ENCODE results near the gene MIPOL1. TPM values are rescaled to one million over a fixed set of nuclear protein-coding genes. Genes with fewer than 3 reads are reported as not detected.

Gene MIPOL1
- total RNA-seq, 1 experiment from 2014 or later: 13.1 TPM

GRCh38 chr14:37591941-37592481 is 394.3 kb downstream of the MIPOL1 start:
- peak overlapping the region; percentile 94 for H3K4me3 ChIP-seq
- BruUV-seq (replicated peaks): no TSS peak
- no peak overlapping the region for H2AFZ ChIP-seq
- peak overlapping the region; percentile 99 for H3K27ac ChIP-seq
- TF ChIP-seq EZH2 (IDR thresholded peaks at IDR 0.05; ENCODE audit: low read depth) (no peak), CTCF (conservative IDR thresholded peaks at IDR 0.05) (0 out of 2 replicates have a peak, but pooled peaks have one; percentile 20)
- H3K4me1 ChIP-seq (replicated peaks; ENCODE audit: insufficient read depth): peaks cover 3% of the 10 kb centered on the region
- peaks cover 27% of the 10 kb centered on the region for H3F3A ChIP-seq (ENCODE audit: insufficient read depth, low read depth)
- CTCF ChIA-PET: no interaction called here
- H3K9me2 ChIP-seq (ENCODE audit: insufficient read depth): no peaks in the 10 kb centered on the region
- H3K79me2 ChIP-seq (ENCODE audit: low read depth): peaks cover 86% of the 10 kb centered on the region
- H3K36me3 ChIP-seq (ENCODE audit: low read depth): peaks cover 21% of the 10 kb centered on the region; the same call in 1 of the 2 replicates
- POLR2A ChIA-PET (ENCODE audit: unreplicated experiment): no interaction called here
- no peaks in the 10 kb centered on the region for H3K27me3 ChIP-seq (ENCODE audit: insufficient read depth, low read depth)
- no peaks in the 10 kb centered on the region for H4K20me1 ChIP-seq (ENCODE audit: insufficient read depth)
- H3K9me3 ChIP-seq (ENCODE audit: insufficient read depth, low read depth): no peaks in the 10 kb centered on the region
- DNase-seq: peak; percentile 52 to 63
- intact Hi-C loops (cut with micrococcal nuclease; ENCODE audit: unreplicated experiment): loop anchor here (2.0 to 10.0 kb wide), 2 partner anchors 25 to 617 kb away; no protein-coding TSS in a partner anchor
- H3K4me2 ChIP-seq: peak overlapping the region; percentile 96

GRCh38 chr14:37592482-37593408 is 395.0 kb downstream of the MIPOL1 start:
- BruUV-seq (replicated peaks): no TSS peak
- intact Hi-C loops (cut with micrococcal nuclease; ENCODE audit: unreplicated experiment): loop anchor here (10.0 kb wide), 1 partner anchor 618 kb away; no protein-coding TSS in a partner anchor
- ChIA-PET CTCF (no interaction called here), POLR2A (ENCODE audit: unreplicated experiment) (no interaction called here)
- H4K20me1 ChIP-seq (ENCODE audit: insufficient read depth): no peaks in the 10 kb centered on the region
- H3F3A ChIP-seq (ENCODE audit: insufficient read depth, low read depth): peaks cover 34% of the 10 kb centered on the region
- no peaks in the 10 kb centered on the region for H3K27me3 ChIP-seq (ENCODE audit: insufficient read depth, low read depth)
- H3K4me1 ChIP-seq (replicated peaks; ENCODE audit: insufficient read depth): no peaks in the 10 kb centered on the region
- peak in 1 of 2 experiments; percentile 47 for DNase-seq
- TF ChIP-seq CTCF (conservative IDR thresholded peaks at IDR 0.05): no peak
- TF ChIP-seq EZH2 (IDR thresholded peaks at IDR 0.05; ENCODE audit: low read depth): no peak
- H3K36me3 ChIP-seq (ENCODE audit: low read depth): peaks cover 21% of the 10 kb centered on the region; the same call in 1 of the 2 replicates
- H3K4me3 ChIP-seq: peak overlapping the region; percentile 94
- H3K9me2 ChIP-seq (ENCODE audit: insufficient read depth): no peaks in the 10 kb centered on the region
- no peak overlapping the region for H2AFZ ChIP-seq
- peak overlapping the region; percentile 96 for H3K4me2 ChIP-seq
- no peaks in the 10 kb centered on the region for H3K9me3 ChIP-seq (ENCODE audit: insufficient read depth, low read depth)
- H3K79me2 ChIP-seq (ENCODE audit: low read depth): peaks cover 85% of the 10 kb centered on the region
- peak overlapping the region; percentile 99 for H3K27ac ChIP-seq

GRCh38 chr14:37593511-37594237 is 395.9 kb downstream of the MIPOL1 start:
- no TSS peak for BruUV-seq (replicated peaks)
- Histone ChIP-seq H3K4me2 (peak overlapping the region; percentile 96), H2AFZ (0 out of 2 replicates have a peak overlapping the region, but pooled peaks have one; percentile 55), H3K9me3 (ENCODE audit: insufficient read depth, low read depth) (no peaks in the 10 kb centered on the region), H3K27ac (peak overlapping the region; percentile 99), H3K4me3 (peak overlapping the region; percentile 94), H3K27me3 (ENCODE audit: insufficient read depth, low read depth) (no peaks in the 10 kb centered on the region), H3F3A (ENCODE audit: insufficient read depth, low read depth) (peaks cover 31% of the 10 kb centered on the region), H3K4me1 (replicated peaks; ENCODE audit: insufficient read depth) (no peaks in the 10 kb centered on the region), H3K36me3 (ENCODE audit: low read depth) (peaks cover 21% of the 10 kb centered on the region; the same call in 1 of the 2 replicates), H4K20me1 (ENCODE audit: insufficient read depth) (no peaks in the 10 kb centered on the region), H3K79me2 (ENCODE audit: low read depth) (peaks cover 85% of the 10 kb centered on the region), H3K9me2 (ENCODE audit: insufficient read depth) (no peaks in the 10 kb centered on the region)
- intact Hi-C loops (cut with micrococcal nuclease; ENCODE audit: unreplicated experiment): loop anchor here (1.0 to 10.0 kb wide), 4 partner anchors 281 to 619 kb away; no protein-coding TSS in a partner anchor
- no peak for DNase-seq
- POLR2A ChIA-PET (ENCODE audit: unreplicated experiment): no interaction called here
- no peak for TF ChIP-seq EZH2 (IDR thresholded peaks at IDR 0.05; ENCODE audit: low read depth)
- TF ChIP-seq CTCF (conservative IDR thresholded peaks at IDR 0.05): no peak
- CTCF ChIA-PET: no interaction called here
